Measurements from ENCODE around the gene NOP56. TPM values are rescaled to one million over a fixed set of nuclear protein-coding genes. Genes with fewer than 3 reads are reported as not detected.
A peak's percentile ranks its signal among the peaks of the same experiment; 100 is the strongest.

Gene NOP56
- total and polyA plus RNA-seq, 2 of the 8 experiments (the other 6 are each of a cell fraction or from before 2014, with no cell fraction given), result 391 to 677 TPM

DNA sequence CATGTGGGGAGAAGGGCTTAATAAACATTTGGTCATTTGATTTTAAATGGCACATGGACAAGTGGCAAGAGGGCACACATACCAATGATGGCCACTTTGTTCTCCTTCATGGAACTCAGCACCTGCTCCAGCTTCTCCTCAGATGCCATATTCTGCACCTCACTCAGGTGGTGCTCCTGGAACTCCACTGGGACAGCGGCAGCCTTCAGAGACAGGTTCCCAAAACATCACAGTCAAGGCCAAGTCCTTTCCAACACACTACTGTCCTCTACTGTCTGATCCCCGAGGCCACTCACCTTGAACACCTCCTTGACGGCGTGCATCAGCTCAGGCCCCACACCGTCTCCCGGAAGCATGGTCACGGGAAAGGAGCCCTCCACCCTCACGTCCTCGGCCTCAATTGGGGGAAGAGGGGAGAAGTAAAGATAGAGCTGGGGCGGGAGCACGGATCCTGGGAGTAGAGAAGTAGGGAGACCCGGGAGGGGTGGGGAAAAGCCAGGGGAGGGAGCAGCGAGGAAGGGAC is 11.0 kb downstream of the NOP56 start:
- Histone ChIP-seq H3K79me1 (ENCODE audit: low read depth, low read length) (peaks cover 3% of the 10 kb centered on the region; the same call in 1 of the 2 replicates), H3K14ac (ENCODE audit: insufficient read length) (no peak overlapping the region), H3K4me2 (ENCODE audit: insufficient read depth in 1 of 2, low read depth in 2 of 2, low read length in 2 of 2) (peak overlapping the region; percentile 81 to 100), H3K23ac (ENCODE audit: insufficient read length) (no peak overlapping the region), H3K9ac (replicated peaks in 1 of 4; ENCODE audit: extremely low read depth in 1 of 4, low read depth in 3 of 4, low read length in 3 of 4) (peak overlapping the region; percentile 76 to 92 (median 82)), H2BK20ac (ENCODE audit: low read length) (no peak overlapping the region), H4K20me1 (replicated peaks in 1 of 2; ENCODE audit: control insufficient read depth in 1 of 2, insufficient read depth in 2 of 2, low read length in 2 of 2) (peaks cover 0 to 8% of the 10 kb centered on the region in 2 experiments), H3K27me3 (replicated peaks in 1 of 4; ENCODE audit: control insufficient read depth in 3 of 4, extremely low read depth in 1 of 4, insufficient read depth in 3 of 4, low read length in 3 of 4) (no peaks in the 10 kb centered on the region; a peak in 2 of 7 replicates), H3K23me2 (ENCODE audit: low read depth, low read length) (peaks cover 5% of the 10 kb centered on the region; the same call in 1 of the 2 replicates), H3K18ac (ENCODE audit: extremely low read depth, low read length) (no peak overlapping the region), H3K27ac (ENCODE audit: low read depth, low read length) (peak overlapping the region; percentile 78), H4K5ac (ENCODE audit: insufficient read length, low read depth, low read length) (peak overlapping the region; percentile 49), H2AK5ac (ENCODE audit: low read depth, low read length) (no peak overlapping the region), H2BK120ac (replicated peaks; ENCODE audit: low read depth, low read length) (no peak overlapping the region), H2BK15ac (ENCODE audit: low read length) (no peak overlapping the region), H4K91ac (replicated peaks; ENCODE audit: insufficient read length, low read length) (peak overlapping the region; percentile 81), H3K4me1 (replicated peaks in 1 of 4; ENCODE audit: control insufficient read depth in 3 of 4, insufficient read depth in 4 of 4, low read length in 3 of 4) (peaks cover 0 to 4% (median under 1%) of the 10 kb centered on the region in 4 experiments; a peak in 3 of 7 replicates), H3K4ac (replicated peaks; ENCODE audit: insufficient read length, low read depth, low read length) (peak overlapping the region; percentile 27), H4K8ac (ENCODE audit: extremely low read depth, insufficient read depth, low read length) (peak overlapping the region; percentile 98), H3K9me3 (ENCODE audit: insufficient read depth in 2 of 2, low read depth in 1 of 2, low read length in 1 of 2) (no peaks in the 10 kb centered on the region), H3K36me3 (ENCODE audit: control insufficient read depth in 2 of 4, insufficient read depth in 4 of 4, low read length in 3 of 4) (peaks cover 2 to 37% (median 22%) of the 10 kb centered on the region in 4 experiments; a peak in 7 of 8 replicates), H3K79me2 (ENCODE audit: control insufficient read depth in 1 of 2, insufficient read depth in 2 of 2, low read length in 2 of 2) (peaks cover 0 to 10% of the 10 kb centered on the region in 2 experiments; a peak in 2 of 4 replicates), H2AFZ (ENCODE audit: low read length) (no peak overlapping the region), H3K56ac (replicated peaks; ENCODE audit: insufficient read length, low read depth, low read length) (no peak overlapping the region), H2BK5ac (ENCODE audit: low read depth, low read length) (peak overlapping the region; percentile 61; the same call in 1 of the 2 replicates), H2BK12ac (ENCODE audit: low read depth, low read length) (no peak overlapping the region), H3K4me3 (ENCODE audit: extremely low read depth in 1 of 4, insufficient read depth in 2 of 4, low read depth in 3 of 4, low read length in 4 of 4) (peak overlapping the region; percentile 93 to 96 (median 96))
- FAIRE-seq, result no peak
- DNase-seq (ENCODE audit: low read depth in 1 of 2, low spot score in 2 of 2), result no peak
- 20% methylated on average over 11 of the region's 13 CpGs; no CpG with 5 or more reads in 1 of the 2 experiments for WGBS, 2 experiments (ENCODE audit: extremely low coverage in 1 of 2, insufficient coverage in 1 of 2, insufficient read length in 1 of 2, insufficient replicate concordance in 2 of 2, low coverage in 1 of 2, low lambda C conversion rate in 2 of 2, missing lambda C conversion rate in 1 of 2)
- ChIA-PET CTCF (ENCODE audit: partially characterized antibody) (interaction anchor here (1.1 to 1.3 kb wide), 3 partner anchors 8 to 68 kb away, joined by 3 to 6 read pairs (median 5); no protein-coding TSS in a partner anchor), POLR2A (ENCODE audit: partially characterized antibody) (interaction anchor here (1.2 to 28.5 kb wide), 8 partner anchors 9 to 540 kb away, joined by 3 to 463 read pairs (median 6); partner anchors contain the start of genes NOP56, PTPRA and SNRPB)
- no peak for TF ChIP-seq SIN3A (conservative IDR thresholded peaks at IDR 0.05 in 1 of 2, IDR thresholded peaks at IDR 0.05 in 1 of 2; ENCODE audit: low read depth in 1 of 2, low read length in 2 of 2)
